H1 (cell line): ENCODE measurements around the gene RHBDF2.
"Not testable (repeated sequence)": the region's sequence is repeated elsewhere in the genome, so short reads cannot be mapped to it uniquely, and the experiment has no call there.

Source experiments
- CBX8 ChIP-seq: fragments of 300-800, 300-1000 bp; sonication (generic); IDR thresholded peaks from 2 replicates; pipeline ENCODE4 v1.7.1; 2016; ENCODE audit warnings: low read depth, low read length, borderline replicate concordance
- EZH2 ChIP-seq: fragments of 200-600 bp; sonication (generic); IDR thresholded peaks from 2 replicates; pipeline ENCODE4 v1.7.1; 2012; ENCODE audit warnings: low read depth, mild to moderate bottlenecking, moderate library complexity, low read length, inconsistent platforms; ENCODE audit not compliant: severe bottlenecking
- HDAC2 ChIP-seq, 2 experiments: fragments of 300-600 bp in 1 of 2; sonication (generic) in 1 of 2; IDR thresholded peaks; 2 replicates each; pipeline ENCODE4 v1.6.1; 2011 to 2012; ENCODE audit warnings: low read depth in 2 of 2, low read length in 2 of 2, mild to moderate bottlenecking in 2 of 2, moderate library complexity in 2 of 2, borderline replicate concordance in 1 of 2, inconsistent platforms in 1 of 2
- PHF8 ChIP-seq: fragments of 200-600 bp; sonication (generic); conservative IDR thresholded peaks from 2 replicates; pipeline ENCODE4 v1.7.1; 2012; ENCODE audit warnings: low read depth, mild to moderate bottlenecking, inconsistent platforms, low read length, moderate library complexity
- POLR2A ChIP-seq, 2 experiments: IDR thresholded peaks; 1 replicate in 1 of 2; 2 replicates in 1 of 2; pipeline ENCODE4 v1.6.1; 2011; ENCODE audit warnings: low read depth in 2 of 2, low read length in 2 of 2, mild to moderate bottlenecking in 2 of 2; ENCODE audit errors: control extremely low read depth in 1 of 2
- POLR2AphosphoS5 ChIP-seq: IDR thresholded peaks from 2 replicates; pipeline ENCODE4 v1.6.1; 2011; ENCODE audit warnings: low read depth, low read length
- SIX5 ChIP-seq: IDR thresholded peaks from 2 replicates; pipeline ENCODE4 v1.6.1; 2011; ENCODE audit warnings: mild to moderate bottlenecking, low read depth, low read length
- TAF1 ChIP-seq: IDR thresholded peaks from 2 replicates; pipeline ENCODE4 v1.6.1; 2011; ENCODE audit warnings: mild to moderate bottlenecking, low read depth, low read length
- TF ChIP-seq, protein P1 (sequence below), 3 experiments: IDR thresholded peaks; 1 replicate in 2 of 3; 2 replicates in 1 of 3; pipeline versions ENCODE4 v1.5.1 to v1.6.1; 2011; ENCODE audit warnings: low read length in 3 of 3, mild to moderate bottlenecking in 3 of 3, inconsistent platforms in 2 of 3, low read depth in 1 of 3, moderate library complexity in 1 of 3; ENCODE audit not compliant: insufficient read depth in 1 of 3; ENCODE audit errors: control extremely low read depth in 1 of 3
- TF ChIP-seq, protein P2 (sequence below): IDR thresholded peaks from 2 replicates; pipeline ENCODE4 v1.6.1; 2011; ENCODE audit warnings: low read depth, mild to moderate bottlenecking, low read length; ENCODE audit not compliant: insufficient read depth

DNA sequence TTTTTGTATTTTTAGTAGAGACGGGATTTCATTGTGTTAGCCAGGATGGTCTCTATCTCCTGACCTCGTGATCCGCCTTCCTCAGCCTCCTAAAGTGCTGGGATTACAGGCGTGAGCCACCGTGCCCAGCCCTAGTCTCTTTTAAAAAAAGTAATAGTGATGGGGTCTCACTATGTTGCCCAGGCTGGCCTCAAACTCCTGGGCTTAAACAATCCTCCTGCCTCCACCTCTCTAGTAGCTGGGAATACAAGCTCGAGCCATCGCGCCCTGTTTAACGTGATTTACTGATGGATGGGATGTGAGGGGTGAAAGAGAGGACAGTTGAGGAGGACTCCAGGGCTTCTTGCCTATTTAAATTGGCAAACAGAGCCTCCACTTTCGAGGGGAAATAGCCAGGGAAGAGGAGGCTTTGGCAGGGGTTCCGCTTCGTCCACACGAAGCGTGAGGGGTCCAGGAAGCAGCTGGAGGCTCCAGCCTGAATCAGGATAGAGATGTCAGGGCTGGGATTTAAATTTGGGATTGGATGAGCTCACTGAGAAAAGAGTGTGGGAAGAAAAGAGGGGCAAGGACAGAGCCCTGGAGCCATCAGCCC is 7.3 kb upstream of the RHBDF2 start:
- TF ChIP-seq, protein P1, sequence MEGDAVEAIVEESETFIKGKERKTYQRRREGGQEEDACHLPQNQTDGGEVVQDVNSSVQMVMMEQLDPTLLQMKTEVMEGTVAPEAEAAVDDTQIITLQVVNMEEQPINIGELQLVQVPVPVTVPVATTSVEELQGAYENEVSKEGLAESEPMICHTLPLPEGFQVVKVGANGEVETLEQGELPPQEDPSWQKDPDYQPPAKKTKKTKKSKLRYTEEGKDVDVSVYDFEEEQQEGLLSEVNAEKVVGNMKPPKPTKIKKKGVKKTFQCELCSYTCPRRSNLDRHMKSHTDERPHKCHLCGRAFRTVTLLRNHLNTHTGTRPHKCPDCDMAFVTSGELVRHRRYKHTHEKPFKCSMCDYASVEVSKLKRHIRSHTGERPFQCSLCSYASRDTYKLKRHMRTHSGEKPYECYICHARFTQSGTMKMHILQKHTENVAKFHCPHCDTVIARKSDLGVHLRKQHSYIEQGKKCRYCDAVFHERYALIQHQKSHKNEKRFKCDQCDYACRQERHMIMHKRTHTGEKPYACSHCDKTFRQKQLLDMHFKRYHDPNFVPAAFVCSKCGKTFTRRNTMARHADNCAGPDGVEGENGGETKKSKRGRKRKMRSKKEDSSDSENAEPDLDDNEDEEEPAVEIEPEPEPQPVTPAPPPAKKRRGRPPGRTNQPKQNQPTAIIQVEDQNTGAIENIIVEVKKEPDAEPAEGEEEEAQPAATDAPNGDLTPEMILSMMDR (IDR thresholded peaks at IDR 0.05; ENCODE audit: control extremely low read depth in 1 of 3, insufficient read depth in 1 of 3, low read depth in 1 of 3, low read length in 3 of 3), result not testable (repeated sequence)
- TF ChIP-seq PHF8; TAF1; SIX5; CBX8; POLR2A (IDR thresholded peaks at IDR 0.05; ENCODE audit: control extremely low read depth in 1 of 2, low read depth in 2 of 2, low read length in 2 of 2); EZH2; POLR2AphosphoS5; HDAC2 (IDR thresholded peaks at IDR 0.05; ENCODE audit: borderline replicate concordance in 1 of 2, low read depth in 2 of 2, low read length in 2 of 2): not testable (repeated sequence)
- TF ChIP-seq, protein P2, sequence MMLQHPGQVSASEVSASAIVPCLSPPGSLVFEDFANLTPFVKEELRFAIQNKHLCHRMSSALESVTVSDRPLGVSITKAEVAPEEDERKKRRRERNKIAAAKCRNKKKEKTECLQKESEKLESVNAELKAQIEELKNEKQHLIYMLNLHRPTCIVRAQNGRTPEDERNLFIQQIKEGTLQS, result not testable (repeated sequence)
